DOHH2 (cell line): ENCODE results near the gene PRDM16.

Experiments used
- EZH2phosphoT487 ChIP-seq: fragments of 200-600 bp; sonication (generic); IDR thresholded peaks from 2 replicates; pipeline ENCODE4 v1.6.1; 2017; ENCODE audit warnings: borderline replicate concordance, mild to moderate bottlenecking, antibody characterized with exemption, low read length, moderate library complexity, mixed read lengths
- TF ChIP-seq, protein P1 (sequence below): fragments of 200-600 bp; sonication (generic); IDR thresholded peaks from one replicate; pipeline ENCODE4 v1.5.1; 2014; ENCODE audit warnings: antibody characterized with exemption, mild to moderate bottlenecking, low read depth, low read length; ENCODE audit not compliant: poor library complexity, severe bottlenecking

DNA sequence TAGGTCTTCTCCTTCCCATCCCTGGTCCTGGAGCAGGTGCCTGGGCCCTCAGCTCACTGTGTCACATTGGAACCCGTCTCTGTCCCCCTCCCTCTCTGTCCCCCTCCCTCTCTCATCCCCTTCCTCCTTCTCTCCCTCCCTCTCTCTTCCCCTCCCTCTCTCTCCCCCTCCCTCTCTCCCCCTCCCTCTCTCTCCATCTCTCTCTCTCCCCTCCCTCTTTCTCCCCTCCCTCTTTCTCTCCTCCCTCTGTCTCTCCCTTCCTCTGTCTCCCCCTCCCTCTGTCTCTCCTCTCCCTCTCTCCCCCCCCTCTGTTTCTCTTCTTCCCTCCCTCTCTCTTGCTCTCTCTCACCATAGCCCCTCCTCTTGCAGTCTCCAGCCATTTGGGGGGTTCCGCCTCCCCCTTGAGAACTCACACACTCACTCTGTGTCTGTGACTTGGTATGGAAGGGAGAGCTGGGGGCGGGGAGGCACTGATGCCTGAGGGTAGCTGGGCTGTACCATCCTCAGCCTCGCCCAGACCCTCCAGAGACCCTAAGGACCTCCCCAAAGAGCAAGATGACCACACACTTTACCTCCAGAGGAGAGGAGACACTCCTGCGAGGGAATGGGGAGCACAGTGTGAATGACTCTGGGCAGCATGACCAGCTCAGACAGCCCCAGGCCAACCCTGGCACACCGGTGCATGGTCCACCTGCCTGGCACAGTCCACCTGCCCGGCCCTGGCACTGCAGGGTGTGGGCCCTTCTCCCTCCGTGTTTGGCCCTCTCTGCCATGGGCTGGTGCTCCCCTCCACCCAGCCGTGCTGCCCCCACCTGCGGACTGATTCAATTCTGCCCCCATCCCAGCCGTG is 282.7 kb downstream of the PRDM16 start:
- TF ChIP-seq, protein P1, sequence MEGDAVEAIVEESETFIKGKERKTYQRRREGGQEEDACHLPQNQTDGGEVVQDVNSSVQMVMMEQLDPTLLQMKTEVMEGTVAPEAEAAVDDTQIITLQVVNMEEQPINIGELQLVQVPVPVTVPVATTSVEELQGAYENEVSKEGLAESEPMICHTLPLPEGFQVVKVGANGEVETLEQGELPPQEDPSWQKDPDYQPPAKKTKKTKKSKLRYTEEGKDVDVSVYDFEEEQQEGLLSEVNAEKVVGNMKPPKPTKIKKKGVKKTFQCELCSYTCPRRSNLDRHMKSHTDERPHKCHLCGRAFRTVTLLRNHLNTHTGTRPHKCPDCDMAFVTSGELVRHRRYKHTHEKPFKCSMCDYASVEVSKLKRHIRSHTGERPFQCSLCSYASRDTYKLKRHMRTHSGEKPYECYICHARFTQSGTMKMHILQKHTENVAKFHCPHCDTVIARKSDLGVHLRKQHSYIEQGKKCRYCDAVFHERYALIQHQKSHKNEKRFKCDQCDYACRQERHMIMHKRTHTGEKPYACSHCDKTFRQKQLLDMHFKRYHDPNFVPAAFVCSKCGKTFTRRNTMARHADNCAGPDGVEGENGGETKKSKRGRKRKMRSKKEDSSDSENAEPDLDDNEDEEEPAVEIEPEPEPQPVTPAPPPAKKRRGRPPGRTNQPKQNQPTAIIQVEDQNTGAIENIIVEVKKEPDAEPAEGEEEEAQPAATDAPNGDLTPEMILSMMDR: no peak
- TF ChIP-seq EZH2phosphoT487: no peak
